Central memory CD8-positive, alpha-beta T cell (primary cell): ENCODE results near the gene KCNK16.

Experiments
- ATAC-seq: fragments of 150-1000 bp; cut with Tn5 transposase; replicated peaks from 2 replicates; pipeline ENCODE4 v1.10.0; 2022; ENCODE audit warnings: mild to moderate bottlenecking, moderate FRiP score, moderate number of reproducible peaks; ENCODE audit not compliant: poor library complexity, severe bottlenecking; ENCODE audit errors: extremely low read depth
- DNase-seq, 2 donors: peaks; one replicate each; pipeline ENCODE4 v3.0.0; 2021; ENCODE audit warnings: low spot score in 2 of 2
- H3K27ac Mint-ChIP-seq: one replicate; pipeline ENCODE4 v1.8.0; 2022; ENCODE audit warnings: low read depth, mild to moderate bottlenecking, moderate library complexity, mixed read lengths
- H3K27me3 Mint-ChIP-seq: one replicate; pipeline ENCODE4 v1.8.0; 2022; ENCODE audit warnings: mixed read lengths
- H3K36me3 Mint-ChIP-seq: one replicate; pipeline ENCODE4 v1.8.0; 2022; ENCODE audit warnings: mild to moderate bottlenecking, moderate library complexity, mixed read lengths; ENCODE audit not compliant: insufficient read depth
- H3K4me1 Mint-ChIP-seq: one replicate; pipeline ENCODE4 v1.8.0; 2022; ENCODE audit warnings: mixed read lengths
- H3K4me3 Mint-ChIP-seq: one replicate; pipeline ENCODE4 v1.8.0; 2022; ENCODE audit warnings: mild to moderate bottlenecking, moderate library complexity, mixed read lengths
- H3K9me3 Mint-ChIP-seq: one replicate; pipeline ENCODE4 v1.8.0; 2022; ENCODE audit warnings: mixed read lengths

Gene KCNK16

GRCh38 chr6:39339096-39339867 lies 16.8 kb upstream of the KCNK16 start:
- no peak overlapping the region for H3K4me3 Mint-ChIP-seq
- H3K36me3 Mint-ChIP-seq: no peaks in the 10 kb centered on the region
- H3K27ac Mint-ChIP-seq: no peak overlapping the region
- H3K4me1 Mint-ChIP-seq: peaks cover 18% of the 10 kb centered on the region
- DNase-seq (no peak), ATAC-seq (no peak)
- H3K9me3 Mint-ChIP-seq: no peaks in the 10 kb centered on the region
- H3K27me3 Mint-ChIP-seq: peaks cover 30% of the 10 kb centered on the region

GRCh38 chr6:39338397-39338796 lies 15.9 kb upstream of the KCNK16 start:
- H3K9me3 Mint-ChIP-seq: no peaks in the 10 kb centered on the region
- H3K4me1 Mint-ChIP-seq: peaks cover 18% of the 10 kb centered on the region
- peaks cover 30% of the 10 kb centered on the region for H3K27me3 Mint-ChIP-seq
- no peak overlapping the region for H3K4me3 Mint-ChIP-seq
- ATAC-seq (no peak), DNase-seq (no peak)
- H3K27ac Mint-ChIP-seq: no peak overlapping the region
- no peaks in the 10 kb centered on the region for H3K36me3 Mint-ChIP-seq

GRCh38 chr6:39335780-39336545 lies 13.5 kb upstream of the KCNK16 start:
- H3K27me3 Mint-ChIP-seq: peaks cover 49% of the 10 kb centered on the region
- H3K36me3 Mint-ChIP-seq: no peaks in the 10 kb centered on the region
- H3K27ac Mint-ChIP-seq: no peak overlapping the region
- no peak overlapping the region for H3K4me3 Mint-ChIP-seq
- no peaks in the 10 kb centered on the region for H3K9me3 Mint-ChIP-seq
- no peak for ATAC-seq
- peaks cover 18% of the 10 kb centered on the region for H3K4me1 Mint-ChIP-seq
- DNase-seq: no peak

GRCh38 chr6:39333644-39334438 lies 11.3 kb upstream of the KCNK16 start:
- DNase-seq: no peak
- Mint-ChIP-seq H3K4me3 (no peak overlapping the region), H3K4me1 (peaks cover 18% of the 10 kb centered on the region), H3K27me3 (peaks cover 56% of the 10 kb centered on the region), H3K27ac (no peak overlapping the region), H3K9me3 (no peaks in the 10 kb centered on the region), H3K36me3 (no peaks in the 10 kb centered on the region)
- no peak for ATAC-seq

GRCh38 chr6:39330476-39330875 lies 8.0 kb upstream of the KCNK16 start:
- Mint-ChIP-seq H3K27ac (no peak overlapping the region), H3K9me3 (no peaks in the 10 kb centered on the region), H3K4me3 (no peak overlapping the region), H3K36me3 (no peaks in the 10 kb centered on the region), H3K27me3 (peaks cover 69% of the 10 kb centered on the region), H3K4me1 (no peaks in the 10 kb centered on the region)
- DNase-seq (no peak), ATAC-seq (no peak)

- no peak overlapping the region for H3K27ac Mint-ChIP-seq
- ATAC-seq (no peak), DNase-seq (no peak)
- H3K27me3 Mint-ChIP-seq: peaks cover 73% of the 10 kb centered on the region
- H3K36me3 Mint-ChIP-seq: no peaks in the 10 kb centered on the region
- H3K4me1 Mint-ChIP-seq: no peaks in the 10 kb centered on the region
- H3K4me3 Mint-ChIP-seq: no peak overlapping the region
- H3K9me3 Mint-ChIP-seq: no peaks in the 10 kb centered on the region
These were observed 7.6 kb upstream of the KCNK16 start for GRCh38 chr6:39330057-39330456.

- H3K27ac Mint-ChIP-seq: no peak overlapping the region
- no peak overlapping the region for H3K4me3 Mint-ChIP-seq
- ATAC-seq: no peak
- no peaks in the 10 kb centered on the region for H3K4me1 Mint-ChIP-seq
- peaks cover 90% of the 10 kb centered on the region for H3K27me3 Mint-ChIP-seq
- no peak for DNase-seq
- H3K36me3 Mint-ChIP-seq: no peaks in the 10 kb centered on the region
- no peaks in the 10 kb centered on the region for H3K9me3 Mint-ChIP-seq
These were observed 5.6 kb upstream of the KCNK16 start for GRCh38 chr6:39328066-39328465.

GRCh38 chr6:39327507-39327906 lies 5.0 kb upstream of the KCNK16 start:
- H3K9me3 Mint-ChIP-seq: no peaks in the 10 kb centered on the region
- no peaks in the 10 kb centered on the region for H3K4me1 Mint-ChIP-seq
- H3K4me3 Mint-ChIP-seq: no peak overlapping the region
- H3K36me3 Mint-ChIP-seq: no peaks in the 10 kb centered on the region
- no peak overlapping the region for H3K27ac Mint-ChIP-seq
- DNase-seq: no peak
- peaks cover 90% of the 10 kb centered on the region for H3K27me3 Mint-ChIP-seq
- no peak for ATAC-seq

GRCh38 chr6:39321761-39322160 lies 741 bp downstream of the KCNK16 start:
- Mint-ChIP-seq H3K27ac (no peak overlapping the region), H3K4me1 (no peaks in the 10 kb centered on the region), H3K27me3 (peaks cover 80% of the 10 kb centered on the region), H3K4me3 (no peak overlapping the region), H3K36me3 (peaks cover 2% of the 10 kb centered on the region), H3K9me3 (no peaks in the 10 kb centered on the region)
- no peak for DNase-seq
- ATAC-seq: no peak

GRCh38 chr6:39320363-39320984 lies 2.0 kb downstream of the KCNK16 start:
- no peak for ATAC-seq
- no peaks in the 10 kb centered on the region for H3K4me1 Mint-ChIP-seq
- H3K27ac Mint-ChIP-seq: no peak overlapping the region
- no peak overlapping the region for H3K4me3 Mint-ChIP-seq
- H3K36me3 Mint-ChIP-seq: peaks cover 2% of the 10 kb centered on the region
- DNase-seq: no peak
- H3K9me3 Mint-ChIP-seq: no peaks in the 10 kb centered on the region
- H3K27me3 Mint-ChIP-seq: peaks cover 85% of the 10 kb centered on the region

GRCh38 chr6:39319621-39320362 lies 2.7 kb downstream of the KCNK16 start:
- no peak for DNase-seq
- no peak overlapping the region for H3K27ac Mint-ChIP-seq
- H3K4me1 Mint-ChIP-seq: no peaks in the 10 kb centered on the region
- H3K36me3 Mint-ChIP-seq: peaks cover 2% of the 10 kb centered on the region
- peaks cover 85% of the 10 kb centered on the region for H3K27me3 Mint-ChIP-seq
- H3K4me3 Mint-ChIP-seq: no peak overlapping the region
- no peak for ATAC-seq
- no peaks in the 10 kb centered on the region for H3K9me3 Mint-ChIP-seq

- Mint-ChIP-seq H3K4me1 (no peaks in the 10 kb centered on the region), H3K27ac (no peak overlapping the region), H3K27me3 (peaks cover 67% of the 10 kb centered on the region), H3K36me3 (peaks cover 2% of the 10 kb centered on the region), H3K9me3 (no peaks in the 10 kb centered on the region), H3K4me3 (no peak overlapping the region)
- ATAC-seq (no peak), DNase-seq (no peak)
These were observed 5.2 kb downstream of the KCNK16 start for GRCh38 chr6:39317256-39317655.
